Gastrocnemius medialis (tissue), 4 donors: ENCODE measurements around the gene CFAP77. TPM values are rescaled to one million over a fixed set of nuclear protein-coding genes. Genes with fewer than 3 reads are reported as not detected.

Experiments used
- ATAC-seq, 2 donors: fragments of 150-250 bp; one replicate each; pipeline ENCODE4 v1.9.1; 2016
- DNase-seq, 2 donors: peaks; one replicate each; pipeline ENCODE4 v3.0.0-alpha.2; 2019
- H3K27ac ChIP-seq, 4 donors: fragments of 200-600 bp; sonication (generic); 1 replicate in 1 of 4; 2 replicates in 3 of 4; pipeline ENCODE4 v1.5.1; 2016 to 2018; ENCODE audit warnings: mild to moderate bottlenecking in 2 of 4, moderate library complexity in 1 of 4
- H3K27me3 ChIP-seq, 3 donors: fragments of 200-600 bp; sonication (generic) in 2 of 3; 1 replicate in 1 of 3; 2 replicates in 2 of 3; pipeline versions ENCODE4 v1.5.1 to v1.6.0; 2016 to 2019; ENCODE audit warnings: mild to moderate bottlenecking in 1 of 3, moderate library complexity in 1 of 3
- H3K36me3 ChIP-seq, 2 donors: fragments of 200-600 bp; sonication (generic) in 1 of 2; one replicate each; pipeline ENCODE4 v1.5.1; 2017 to 2018
- H3K4me1 ChIP-seq, 2 donors: fragments of 200-600 bp; sonication (generic) in 1 of 2; one replicate each; pipeline ENCODE4 v1.5.1; 2016 to 2017; ENCODE audit warnings: mild to moderate bottlenecking in 2 of 2
- H3K4me3 ChIP-seq, 4 donors: fragments of 200-600 bp; sonication (generic) in 3 of 4; 1 replicate in 1 of 4; 2 replicates in 3 of 4; pipeline ENCODE4 v1.5.1; 2016 to 2019; ENCODE audit warnings: mild to moderate bottlenecking in 2 of 4
- H3K9me3 ChIP-seq, 3 donors: fragments of 200-600 bp; sonication (generic) in 2 of 3; 1 replicate in 1 of 3; 2 replicates in 2 of 3; pipeline ENCODE4 v1.5.1; 2016 to 2019
- CTCF ChIP-seq, 5 experiments: fragments of 450-650 bp in 3 of 5; fragments of 200-600 bp in 2 of 5; sonication (generic) in 2 of 5; IDR thresholded peaks in 4 of 5; conservative IDR thresholded peaks in 1 of 5; 1 replicate in 4 of 5; 2 replicates in 1 of 5; pipeline ENCODE4 v1.5.1; 2016 to 2019; ENCODE audit warnings: antibody characterized with exemption in 5 of 5, mild to moderate bottlenecking in 3 of 5, moderate library complexity in 3 of 5
- POLR2A ChIP-seq, 2 donors: fragments of 450-650 bp; IDR thresholded peaks; one replicate each; pipeline ENCODE4 v1.6.1; 2017; ENCODE audit warnings: antibody characterized with exemption in 2 of 2, mild to moderate bottlenecking in 2 of 2, moderate library complexity in 2 of 2
- in situ Hi-C, 4 donors: fragments of 200-750 bp; cut with MboI; loops; one replicate each; pipeline versions ENCODE4 v1.15.0 to v1.8.0; 2017; ENCODE audit warnings: low sequenced_read_pairs in 4 of 4
- intact Hi-C: fragments of 100-400 bp; cut with DNase I; formaldehyde crosslinking; loops from one replicate; pipeline ENCODE4 v1.15.1; 2023; ENCODE audit warnings: low total_unique reads
- total RNA-seq, 4 donors: library from RNA; depleted of rRNA; stranded (reverse); fragments of >200 nt; gene quantifications; one replicate each; pipeline versions ENCODE4 v1.1.0 to v1.2.3, GENCODE V29; 2016

CFAP77 gene
- total RNA-seq, 4 donors from 2014 or later: not detected

- intact Hi-C loops: no loop called here
Observed at GRCh38 chr9:132511191-132511999, 101.4 kb downstream of the CFAP77 start.

GRCh38 chr9:132513416-132513815 is 103.4 kb downstream of the CFAP77 start:
- ATAC-seq (no peak), DNase-seq (no peak)
- intact Hi-C loops: no loop called here
- peaks cover 14 to 39% (median 21%) of the 10 kb centered on the region in 3 donors for H3K27me3 ChIP-seq
- no peak overlapping the region for H3K27ac ChIP-seq
- in situ Hi-C loops: loop anchor here in 1 of 4 donors (25.0 kb wide), 1 partner anchor 101 kb away; the partner anchor contains the start of genes CFAP77 and TTF1
- TF ChIP-seq POLR2A (IDR thresholded peaks at IDR 0.05) (no peak), CTCF (IDR thresholded peaks at IDR 0.05 in 4 of 5, conservative IDR thresholded peaks at IDR 0.05 in 1 of 5) (no peak)
- H3K4me1 ChIP-seq: no peaks in the 10 kb centered on the region
- H3K4me3 ChIP-seq: no peak overlapping the region
- no peaks in the 10 kb centered on the region for H3K36me3 ChIP-seq
- no peaks in the 10 kb centered on the region for H3K9me3 ChIP-seq

More at GRCh38 chr9:132511191-132511999, 101.4 kb downstream of the CFAP77 start:
- Histone ChIP-seq H3K27me3 (peaks cover 8 to 33% (median 12%) of the 10 kb centered on the region in 3 donors), H3K36me3 (no peaks in the 10 kb centered on the region), H3K4me1 (no peaks in the 10 kb centered on the region), H3K27ac (no peak overlapping the region), H3K4me3 (no peak overlapping the region), H3K9me3 (no peaks in the 10 kb centered on the region)
- in situ Hi-C loops: loop anchor here in 1 of 4 donors (25.0 kb wide), 1 partner anchor 99 kb away; the partner anchor contains the start of genes CFAP77 and TTF1
- no peak for ATAC-seq
- TF ChIP-seq POLR2A (IDR thresholded peaks at IDR 0.05) (no peak), CTCF (IDR thresholded peaks at IDR 0.05 in 4 of 5, conservative IDR thresholded peaks at IDR 0.05 in 1 of 5) (no peak)
- DNase-seq: no peak

GRCh38 chr9:132514011-132514744 is 104.2 kb downstream of the CFAP77 start:
- Histone ChIP-seq H3K4me1 (no peaks in the 10 kb centered on the region), H3K4me3 (no peak overlapping the region), H3K36me3 (no peaks in the 10 kb centered on the region), H3K9me3 (no peaks in the 10 kb centered on the region), H3K27ac (no peak overlapping the region), H3K27me3 (peaks cover 14 to 39% (median 21%) of the 10 kb centered on the region in 3 donors)
- in situ Hi-C loops: loop anchor here in 1 of 4 donors (25.0 kb wide), 1 partner anchor 102 kb away; the partner anchor contains the start of genes CFAP77 and TTF1
- TF ChIP-seq POLR2A (IDR thresholded peaks at IDR 0.05) (no peak), CTCF (IDR thresholded peaks at IDR 0.05 in 4 of 5, conservative IDR thresholded peaks at IDR 0.05 in 1 of 5) (no peak)
- no peak for DNase-seq
- intact Hi-C loops: no loop called here
- ATAC-seq: no peak

- H3K9me3 ChIP-seq: no peaks in the 10 kb centered on the region
- no peaks in the 10 kb centered on the region for H3K4me1 ChIP-seq
- peaks cover 14 to 39% (median 21%) of the 10 kb centered on the region in 3 donors for H3K27me3 ChIP-seq
- in situ Hi-C loops (loop anchor here in 1 of 4 donors (25.0 kb wide), 1 partner anchor 103 kb away; the partner anchor contains the start of genes CFAP77 and TTF1), intact Hi-C loops (no loop called here)
- ATAC-seq (no peak), DNase-seq (no peak)
- no peak overlapping the region for H3K4me3 ChIP-seq
- no peak overlapping the region for H3K27ac ChIP-seq
- no peak for TF ChIP-seq CTCF (IDR thresholded peaks at IDR 0.05 in 4 of 5, conservative IDR thresholded peaks at IDR 0.05 in 1 of 5)
- H3K36me3 ChIP-seq: no peaks in the 10 kb centered on the region
Observed at GRCh38 chr9:132514821-132515220, 104.8 kb downstream of the CFAP77 start.
